ENCODE results near the gene DDX24.

DDX24 gene, protein sequence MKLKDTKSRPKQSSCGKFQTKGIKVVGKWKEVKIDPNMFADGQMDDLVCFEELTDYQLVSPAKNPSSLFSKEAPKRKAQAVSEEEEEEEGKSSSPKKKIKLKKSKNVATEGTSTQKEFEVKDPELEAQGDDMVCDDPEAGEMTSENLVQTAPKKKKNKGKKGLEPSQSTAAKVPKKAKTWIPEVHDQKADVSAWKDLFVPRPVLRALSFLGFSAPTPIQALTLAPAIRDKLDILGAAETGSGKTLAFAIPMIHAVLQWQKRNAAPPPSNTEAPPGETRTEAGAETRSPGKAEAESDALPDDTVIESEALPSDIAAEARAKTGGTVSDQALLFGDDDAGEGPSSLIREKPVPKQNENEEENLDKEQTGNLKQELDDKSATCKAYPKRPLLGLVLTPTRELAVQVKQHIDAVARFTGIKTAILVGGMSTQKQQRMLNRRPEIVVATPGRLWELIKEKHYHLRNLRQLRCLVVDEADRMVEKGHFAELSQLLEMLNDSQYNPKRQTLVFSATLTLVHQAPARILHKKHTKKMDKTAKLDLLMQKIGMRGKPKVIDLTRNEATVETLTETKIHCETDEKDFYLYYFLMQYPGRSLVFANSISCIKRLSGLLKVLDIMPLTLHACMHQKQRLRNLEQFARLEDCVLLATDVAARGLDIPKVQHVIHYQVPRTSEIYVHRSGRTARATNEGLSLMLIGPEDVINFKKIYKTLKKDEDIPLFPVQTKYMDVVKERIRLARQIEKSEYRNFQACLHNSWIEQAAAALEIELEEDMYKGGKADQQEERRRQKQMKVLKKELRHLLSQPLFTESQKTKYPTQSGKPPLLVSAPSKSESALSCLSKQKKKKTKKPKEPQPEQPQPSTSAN

GRCh38 chr14:94080621-94081385 lies at the start of gene DDX24, which contains the start of gene IFI27L1:
Gene DDX24 (minus strand): TSS chr14:94081202. CDS start chr14:94079742, 1,460 bp downstream.
Gene IFI27L1 (plus strand): TSS chr14:94081310. CDS start chr14:94096938, 15,628 bp downstream.
- Histone ChIP-seq H3K4me1 (peaks cover 15% of the 10 kb centered on the region), H3K4me3 (peak within 1 kb of the TSS; percentile 94), H3K9me3 (peaks cover 7% of the 10 kb centered on the region), H3K36me3 (replicated peaks) (peaks cover 35% of the 10 kb centered on the region), H3K27me3 (ENCODE audit: low read depth) (no peaks in the 10 kb centered on the region)
- DNase-seq (ENCODE audit: low spot score in 2 of 2) = peak; percentile 92 to 97
- in situ Hi-C loops (cut with MboI; ENCODE audit: low sequenced_read_pairs) = no loop called here

DNA sequence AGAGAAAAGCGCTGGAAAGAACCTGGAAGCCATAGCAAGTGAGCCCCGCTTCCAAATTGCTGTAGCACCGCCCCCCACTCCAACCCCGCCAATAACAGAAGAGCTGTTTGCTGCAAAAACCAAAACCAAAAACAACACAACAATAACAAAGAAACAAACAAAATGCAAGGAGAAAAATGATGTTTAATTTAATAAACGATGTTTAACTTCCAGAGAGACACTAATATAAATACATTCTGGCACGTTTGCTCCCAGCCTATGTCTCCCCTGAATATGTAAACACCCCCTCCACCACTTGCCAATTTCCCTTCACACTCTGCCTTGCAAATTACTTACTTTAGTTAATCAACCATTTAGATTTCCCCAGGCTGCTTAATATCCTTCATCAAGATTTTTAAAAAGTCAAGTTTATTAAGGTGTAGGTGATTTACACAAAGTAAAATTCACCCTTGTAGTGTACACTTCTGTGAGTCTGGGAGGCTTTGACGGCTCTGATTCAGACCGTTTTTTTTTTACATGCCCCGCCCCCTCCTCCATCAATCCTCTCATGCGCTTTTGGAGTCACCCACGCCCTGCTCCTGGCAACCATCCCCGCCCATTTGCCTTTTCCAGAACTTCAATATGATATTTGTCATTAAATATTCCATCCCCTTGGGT lies 48.9 kb upstream of the DDX24 start:
- Histone ChIP-seq H3K9me3 (no peaks in the 10 kb centered on the region), H3K27me3 (ENCODE audit: low read depth) (no peaks in the 10 kb centered on the region), H3K4me1 (peaks cover 8% of the 10 kb centered on the region), H3K36me3 (replicated peaks) (no peaks in the 10 kb centered on the region), H3K4me3 (peak overlapping the region; percentile 40)
- in situ Hi-C loops (cut with MboI; ENCODE audit: low sequenced_read_pairs) = loop anchor here (25.0 kb wide), 1 partner anchor 557 kb away; no protein-coding TSS in a partner anchor
- peak; percentile 50 to 73 for DNase-seq (ENCODE audit: low spot score in 2 of 2)

GRCh38 chr14:94129111-94129757 lies 48.2 kb upstream of the DDX24 start, which contains the start of gene IFI27L2:
Gene IFI27L2 (minus strand): TSS chr14:94129604. CDS start chr14:94129564, 40 bp downstream.
- peak within 1 kb of the TSS; percentile 40 for H3K4me3 ChIP-seq
- DNase-seq (ENCODE audit: low spot score in 2 of 2) = peak; percentile 82 to 89
- no peaks in the 10 kb centered on the region for H3K9me3 ChIP-seq
- H3K27me3 ChIP-seq (ENCODE audit: low read depth) = no peaks in the 10 kb centered on the region
- in situ Hi-C loops (cut with MboI; ENCODE audit: low sequenced_read_pairs) = loop anchor here (25.0 kb wide), 1 partner anchor 558 kb away; no protein-coding TSS in a partner anchor
- no peaks in the 10 kb centered on the region for H3K36me3 ChIP-seq (replicated peaks)
- H3K4me1 ChIP-seq = peaks cover 8% of the 10 kb centered on the region

GRCh38 chr14:94128216-94128839 lies 47.3 kb upstream of the DDX24 start:
- Histone ChIP-seq H3K4me3 (no peak overlapping the region), H3K4me1 (peaks cover 8% of the 10 kb centered on the region), H3K36me3 (replicated peaks) (no peaks in the 10 kb centered on the region), H3K9me3 (no peaks in the 10 kb centered on the region), H3K27me3 (ENCODE audit: low read depth) (no peaks in the 10 kb centered on the region)
- in situ Hi-C loops (cut with MboI; ENCODE audit: low sequenced_read_pairs) = loop anchor here (25.0 kb wide), 1 partner anchor 559 kb away; no protein-coding TSS in a partner anchor
- no peak for DNase-seq (ENCODE audit: low spot score in 2 of 2)

DNA sequence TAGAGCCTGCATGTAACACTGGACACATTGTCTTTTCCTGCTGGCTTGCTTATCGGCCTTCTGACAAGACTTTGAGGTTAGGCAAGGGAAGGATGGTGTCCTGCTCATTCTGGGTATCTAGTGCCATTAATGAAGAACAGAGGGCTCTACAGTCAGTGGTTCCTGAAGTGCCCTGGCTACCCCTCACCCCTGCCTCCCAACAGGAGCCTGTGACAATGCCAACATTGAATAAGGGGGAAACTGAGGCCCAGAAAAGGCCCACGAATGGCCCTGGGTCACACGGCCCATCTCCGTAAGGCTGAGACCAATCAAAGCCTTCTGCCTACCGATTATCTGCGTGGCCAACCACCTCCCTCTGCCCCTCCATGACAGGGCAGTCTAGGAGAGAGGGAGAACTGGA lies 46.3 kb upstream of the DDX24 start:
- Histone ChIP-seq H3K9me3 (no peaks in the 10 kb centered on the region), H3K36me3 (replicated peaks) (no peaks in the 10 kb centered on the region), H3K27me3 (ENCODE audit: low read depth) (no peaks in the 10 kb centered on the region), H3K4me1 (peaks cover 8% of the 10 kb centered on the region), H3K4me3 (no peak overlapping the region)
- in situ Hi-C loops (cut with MboI; ENCODE audit: low sequenced_read_pairs) = loop anchor here (25.0 kb wide), 1 partner anchor 560 kb away; no protein-coding TSS in a partner anchor
- no peak for DNase-seq (ENCODE audit: low spot score in 2 of 2)

GRCh38 chr14:94126800-94127199 lies 45.8 kb upstream of the DDX24 start:
- in situ Hi-C loops (cut with MboI; ENCODE audit: low sequenced_read_pairs) = loop anchor here (25.0 kb wide), 1 partner anchor 561 kb away; no protein-coding TSS in a partner anchor

GRCh38 chr14:94126419-94126677 lies 45.3 kb upstream of the DDX24 start:
- no peaks in the 10 kb centered on the region for H3K9me3 ChIP-seq
- no peaks in the 10 kb centered on the region for H3K36me3 ChIP-seq (replicated peaks)
- peaks cover 8% of the 10 kb centered on the region for H3K4me1 ChIP-seq
- H3K27me3 ChIP-seq (ENCODE audit: low read depth) = no peaks in the 10 kb centered on the region
- in situ Hi-C loops (cut with MboI; ENCODE audit: low sequenced_read_pairs) = loop anchor here (25.0 kb wide), 1 partner anchor 561 kb away; no protein-coding TSS in a partner anchor
- H3K4me3 ChIP-seq = no peak overlapping the region
- DNase-seq (ENCODE audit: low spot score in 2 of 2) = no peak

More at GRCh38 chr14:94126800-94127199, 45.8 kb upstream of the DDX24 start:
- Histone ChIP-seq H3K9me3 (no peaks in the 10 kb centered on the region), H3K36me3 (replicated peaks) (no peaks in the 10 kb centered on the region), H3K4me1 (peaks cover 8% of the 10 kb centered on the region), H3K4me3 (no peak overlapping the region), H3K27me3 (ENCODE audit: low read depth) (no peaks in the 10 kb centered on the region)
- DNase-seq (ENCODE audit: low spot score in 2 of 2) = no peak

GRCh38 chr14:94125659-94126418 lies 44.8 kb upstream of the DDX24 start:
- H3K36me3 ChIP-seq (replicated peaks) = no peaks in the 10 kb centered on the region
- DNase-seq (ENCODE audit: low spot score in 2 of 2) = no peak
- in situ Hi-C loops (cut with MboI; ENCODE audit: low sequenced_read_pairs) = loop anchor here (25.0 kb wide), 1 partner anchor 561 kb away; no protein-coding TSS in a partner anchor
- peaks cover 8% of the 10 kb centered on the region for H3K4me1 ChIP-seq
- no peaks in the 10 kb centered on the region for H3K9me3 ChIP-seq
- no peaks in the 10 kb centered on the region for H3K27me3 ChIP-seq (ENCODE audit: low read depth)
- H3K4me3 ChIP-seq = no peak overlapping the region

DNA sequence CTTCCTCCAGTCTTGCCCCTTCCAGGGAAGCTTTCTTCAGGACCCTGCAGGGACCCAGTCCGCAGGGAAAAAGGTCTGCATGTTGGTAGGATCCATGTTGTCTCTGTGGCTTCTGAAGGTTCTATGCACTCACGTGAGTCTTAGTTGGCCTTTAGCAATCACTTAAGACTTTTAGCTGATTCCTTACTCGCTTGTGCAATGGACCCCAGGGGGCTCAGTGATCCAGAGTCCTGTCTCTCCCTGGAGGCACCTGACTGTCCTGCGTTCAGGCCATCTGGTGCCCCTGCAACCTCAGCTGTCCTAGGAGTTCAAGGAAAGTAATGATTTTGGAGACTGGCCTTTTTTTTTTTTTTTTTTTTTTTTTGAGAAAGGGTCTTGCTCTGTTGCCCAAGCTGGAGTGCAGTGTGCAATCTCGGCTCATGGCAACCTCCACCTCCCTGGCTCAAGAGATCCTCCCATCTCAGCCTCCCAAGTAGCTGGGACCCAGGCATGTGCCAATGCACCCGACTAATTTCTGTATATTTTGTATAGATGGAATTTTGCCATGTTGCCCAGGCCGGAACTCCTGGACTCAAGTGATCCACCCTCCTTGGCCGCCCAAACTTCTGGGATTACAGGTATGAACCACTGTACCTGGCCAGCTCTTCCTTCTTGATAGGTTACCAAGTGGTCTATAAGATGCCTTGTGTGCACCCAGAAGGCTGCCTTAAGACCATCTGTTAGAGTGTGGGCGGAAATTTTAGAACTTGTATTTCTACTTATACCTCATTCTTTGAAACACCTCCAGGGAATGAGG lies 43.8 kb upstream of the DDX24 start:
- Histone ChIP-seq H3K4me3 (no peak overlapping the region), H3K9me3 (0 out of 2 replicates have a peak, but pooled peaks cover 2% of the 10 kb centered on the region), H3K27me3 (ENCODE audit: low read depth) (no peaks in the 10 kb centered on the region), H3K36me3 (replicated peaks) (no peaks in the 10 kb centered on the region), H3K4me1 (peaks cover under 1% of the 10 kb centered on the region)
- peak in 1 of 2 experiments; percentile 2 for DNase-seq (ENCODE audit: low spot score in 2 of 2)
- in situ Hi-C loops (cut with MboI; ENCODE audit: low sequenced_read_pairs) = loop anchor here (25.0 kb wide), 1 partner anchor 563 kb away; no protein-coding TSS in a partner anchor

DNA sequence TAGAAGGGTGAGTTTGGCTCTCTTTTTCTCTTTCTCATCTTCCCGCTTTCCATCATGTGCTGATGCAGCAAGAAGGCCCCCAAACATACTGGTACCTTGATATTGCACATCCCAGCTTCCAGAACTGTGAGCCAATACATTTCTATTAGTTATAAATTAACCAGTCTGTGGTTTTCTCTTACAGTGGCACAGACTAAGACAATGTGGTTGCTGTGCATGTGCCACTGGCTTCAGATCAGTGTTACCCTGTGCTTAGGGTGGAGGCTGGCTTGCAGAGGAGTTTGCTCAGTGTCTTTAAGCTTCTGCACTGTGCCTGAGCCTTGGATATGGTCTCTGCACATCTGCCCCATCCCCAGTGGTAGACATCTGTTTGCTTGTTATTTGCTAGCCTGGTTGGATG lies 42.9 kb upstream of the DDX24 start:
- Histone ChIP-seq H3K9me3 (0 out of 2 replicates have a peak, but pooled peaks cover 2% of the 10 kb centered on the region), H3K27me3 (ENCODE audit: low read depth) (no peaks in the 10 kb centered on the region; the same call in 1 of the 2 replicates), H3K4me1 (no peaks in the 10 kb centered on the region), H3K36me3 (replicated peaks) (no peaks in the 10 kb centered on the region), H3K4me3 (no peak overlapping the region)
- in situ Hi-C loops (cut with MboI; ENCODE audit: low sequenced_read_pairs) = no loop called here
- no peak for DNase-seq (ENCODE audit: low spot score in 2 of 2)

DNA sequence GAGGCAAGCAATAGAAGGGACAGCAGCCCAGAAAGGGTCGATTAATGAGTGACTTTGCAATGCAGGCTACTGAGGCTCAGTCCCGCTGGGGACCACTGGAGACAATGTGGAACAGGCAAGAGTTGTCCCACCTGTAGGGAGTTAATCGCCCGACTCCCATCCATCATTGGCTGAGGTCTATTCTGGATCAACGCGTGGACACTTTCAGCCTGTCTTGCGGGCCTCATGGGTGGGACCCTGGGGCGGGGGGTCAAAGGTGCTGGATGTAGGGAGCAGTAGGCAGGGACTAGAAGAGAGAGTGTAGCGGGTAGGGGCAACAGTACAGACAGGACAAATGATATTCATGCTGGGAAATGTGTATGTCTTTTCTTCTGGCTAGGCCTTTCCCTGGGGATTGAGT lies 42.3 kb upstream of the DDX24 start:
- Histone ChIP-seq H3K36me3 (replicated peaks) (no peaks in the 10 kb centered on the region), H3K9me3 (0 out of 2 replicates have a peak, but pooled peaks cover 2% of the 10 kb centered on the region), H3K4me1 (no peaks in the 10 kb centered on the region), H3K27me3 (ENCODE audit: low read depth) (no peaks in the 10 kb centered on the region; the same call in 1 of the 2 replicates), H3K4me3 (no peak overlapping the region)
- peak in 1 of 2 experiments; percentile 2 for DNase-seq (ENCODE audit: low spot score in 2 of 2)
- in situ Hi-C loops (cut with MboI; ENCODE audit: low sequenced_read_pairs) = no loop called here
